Astrocyte of the spinal cord (primary cell): ENCODE measurements around the gene CDH15.

ENCODE experiments used
- DNase-seq: peaks from one replicate; pipeline ENCODE4 v3.0.0; 2011; ENCODE audit warnings: low read depth, low spot score
- H3K4me3 ChIP-seq: 2 replicates; pipeline ENCODE4 v1.5.1; 2011; ENCODE audit warnings: low read depth, mild to moderate bottlenecking, low read length, moderate library complexity
- in situ Hi-C: cut with HindIII; loops from 2 replicates; pipeline ENCODE4 v1.10.0; 2017; ENCODE audit warnings: low sequenced_read_pairs
- TF ChIP-seq, protein P1 (sequence below): IDR thresholded peaks from 2 replicates; pipeline ENCODE4 v1.5.1; 2012; ENCODE audit warnings: low read depth, mild to moderate bottlenecking, low read length, inconsistent platforms

CDH15 gene

DNA sequence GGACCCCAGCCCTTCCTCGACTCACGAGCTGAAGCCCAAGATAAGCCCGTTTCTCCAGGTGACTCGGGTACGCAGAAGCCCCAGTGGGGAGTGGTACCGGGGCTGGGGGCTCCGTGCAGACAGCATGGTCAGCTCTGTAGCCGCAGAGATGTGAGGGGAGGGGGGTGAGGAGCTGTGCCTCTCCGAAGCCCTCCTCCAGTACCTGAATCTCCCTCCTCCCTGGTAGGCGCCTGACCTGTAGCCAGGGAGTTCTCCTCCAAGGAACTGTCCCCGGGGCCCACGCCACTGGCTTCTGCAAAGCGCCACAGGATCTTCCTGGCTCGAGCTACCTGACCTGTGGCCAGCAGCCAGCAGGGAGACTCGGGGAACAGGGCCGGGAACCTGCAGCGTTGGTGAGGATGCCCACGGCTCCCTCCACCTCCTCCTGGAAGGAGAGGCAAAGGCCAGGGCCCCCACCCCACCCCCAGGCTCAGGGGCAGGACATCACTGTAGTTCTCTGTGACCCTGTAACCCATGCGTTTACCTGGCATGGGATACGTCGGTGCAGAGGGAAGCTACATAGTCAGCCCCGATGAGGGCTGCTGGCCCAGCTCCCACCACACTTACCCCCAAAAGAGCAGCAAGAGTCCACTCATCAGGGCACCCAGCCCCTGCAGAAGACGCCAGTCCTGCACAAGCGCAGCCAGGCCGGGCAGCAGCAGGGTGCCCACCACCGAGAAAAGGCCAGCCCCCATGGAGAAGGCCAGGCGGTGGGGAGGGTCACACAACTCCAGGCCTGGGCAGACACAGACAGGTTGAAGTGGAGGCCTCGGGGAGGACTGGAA, 27.1 kb downstream of the CDH15 start:
- in situ Hi-C loops = no loop called here
- no peak overlapping the region for H3K4me3 ChIP-seq
- TF ChIP-seq, protein P1, sequence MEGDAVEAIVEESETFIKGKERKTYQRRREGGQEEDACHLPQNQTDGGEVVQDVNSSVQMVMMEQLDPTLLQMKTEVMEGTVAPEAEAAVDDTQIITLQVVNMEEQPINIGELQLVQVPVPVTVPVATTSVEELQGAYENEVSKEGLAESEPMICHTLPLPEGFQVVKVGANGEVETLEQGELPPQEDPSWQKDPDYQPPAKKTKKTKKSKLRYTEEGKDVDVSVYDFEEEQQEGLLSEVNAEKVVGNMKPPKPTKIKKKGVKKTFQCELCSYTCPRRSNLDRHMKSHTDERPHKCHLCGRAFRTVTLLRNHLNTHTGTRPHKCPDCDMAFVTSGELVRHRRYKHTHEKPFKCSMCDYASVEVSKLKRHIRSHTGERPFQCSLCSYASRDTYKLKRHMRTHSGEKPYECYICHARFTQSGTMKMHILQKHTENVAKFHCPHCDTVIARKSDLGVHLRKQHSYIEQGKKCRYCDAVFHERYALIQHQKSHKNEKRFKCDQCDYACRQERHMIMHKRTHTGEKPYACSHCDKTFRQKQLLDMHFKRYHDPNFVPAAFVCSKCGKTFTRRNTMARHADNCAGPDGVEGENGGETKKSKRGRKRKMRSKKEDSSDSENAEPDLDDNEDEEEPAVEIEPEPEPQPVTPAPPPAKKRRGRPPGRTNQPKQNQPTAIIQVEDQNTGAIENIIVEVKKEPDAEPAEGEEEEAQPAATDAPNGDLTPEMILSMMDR = no peak
- no peak for DNase-seq

GRCh38 chr16:89199241-89200123, 27.9 kb downstream of the CDH15 start:
- in situ Hi-C loops = no loop called here
- DNase-seq = no peak
- no peak overlapping the region for H3K4me3 ChIP-seq
- TF ChIP-seq, protein P1 = no peak

- no peak for DNase-seq
- TF ChIP-seq, protein P1 = no peak
- no peak within 1 kb of the TSS for H3K4me3 ChIP-seq
- in situ Hi-C loops = no loop called here
Observed at GRCh38 chr16:89200124-89200849, 28.7 kb downstream of the CDH15 start, which contains the start of gene SLC22A31. Gene SLC22A31, minus strand, starts transcription at chr16:89200537. Its CDS starts 36 bp downstream, at chr16:89200501.

GRCh38 chr16:89200850-89201411, 29.4 kb downstream of the CDH15 start:
- no peak for DNase-seq
- H3K4me3 ChIP-seq = no peak overlapping the region
- TF ChIP-seq, protein P1 = no peak
- in situ Hi-C loops = no loop called here

- TF ChIP-seq, protein P1 = no peak
- no peak overlapping the region for H3K4me3 ChIP-seq
- in situ Hi-C loops = no loop called here
- DNase-seq = peak; percentile 47
Observed at GRCh38 chr16:89201439-89202377, 30.2 kb downstream of the CDH15 start.
